Stimulated activated CD4-positive, alpha-beta T cell treated with anti-CD3 and anti-CD28 coated beads, Interleukin-12 subunit alpha, Interleukin-12 subunit beta, amount 100 ng/mL, for 4 hours (primary cell): ENCODE results near the gene CAPZA1.
"Not testable (repeated sequence)": the region's sequence is repeated elsewhere in the genome, so short reads cannot be mapped to it uniquely, and the experiment has no call there.

Experiments used
- DNase-seq: peaks from one replicate; pipeline ENCODE4 v3.0.0-alpha.2; 2020

CAPZA1 gene

DNA sequence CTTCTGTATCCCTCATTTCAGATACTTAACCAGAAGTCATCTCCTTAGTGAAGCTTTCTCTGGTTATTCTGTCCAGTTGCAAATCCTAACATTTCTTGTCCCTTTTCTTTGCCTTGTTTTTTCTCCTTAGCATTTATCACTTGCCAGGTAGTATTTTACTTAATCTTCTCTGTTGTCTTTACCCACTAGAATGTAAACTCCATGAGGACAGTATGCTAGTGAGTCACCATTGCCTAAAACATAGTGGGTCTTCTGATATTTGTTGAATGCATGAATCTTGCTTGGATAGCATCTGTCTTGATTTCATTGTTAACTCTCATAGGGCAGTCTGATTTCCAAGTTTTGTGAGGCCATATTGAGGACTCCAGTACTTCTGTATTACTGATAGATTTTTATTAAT lies 9.6 kb downstream of the CAPZA1 start:
- DNase-seq = no peak

DNA sequence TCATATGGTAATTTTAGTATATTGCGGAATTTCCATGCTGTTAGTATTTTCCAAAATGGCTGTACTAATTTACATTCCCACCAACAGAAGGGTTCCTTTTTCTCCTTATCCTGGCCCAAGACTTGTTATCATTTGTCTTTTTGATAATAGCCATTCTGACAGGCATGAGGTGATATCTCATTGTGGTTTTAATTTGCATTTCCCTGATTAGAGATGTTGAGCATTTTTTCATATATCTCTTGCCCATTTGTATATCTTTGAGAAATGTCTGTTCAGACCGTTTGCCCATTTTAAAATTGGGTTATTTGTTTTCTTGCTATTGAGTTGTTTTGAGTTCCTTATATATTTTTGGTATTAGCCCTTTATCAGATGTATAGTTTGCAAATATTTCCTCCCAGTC lies 14.0 kb downstream of the CAPZA1 start:
- no peak for DNase-seq

DNA sequence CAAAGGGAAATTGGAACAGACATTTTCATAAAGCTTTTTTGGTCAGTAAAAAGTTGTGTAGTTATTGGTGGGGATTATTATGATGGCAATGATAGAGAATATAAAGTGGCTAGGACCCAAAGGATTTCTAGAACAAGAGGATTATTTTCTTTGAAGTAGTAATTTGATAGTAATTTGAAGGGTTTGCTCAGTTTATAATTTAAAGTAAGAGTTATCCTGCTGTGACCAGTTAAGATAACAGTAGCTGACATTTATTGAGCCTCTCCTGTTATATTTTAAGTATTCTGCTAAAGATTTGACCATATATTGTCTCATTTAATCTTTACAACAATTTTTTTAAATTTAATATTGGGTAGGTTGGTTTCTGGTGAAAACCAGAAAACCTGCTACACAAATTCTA lies 14.7 kb downstream of the CAPZA1 start:
- no peak for DNase-seq

DNA sequence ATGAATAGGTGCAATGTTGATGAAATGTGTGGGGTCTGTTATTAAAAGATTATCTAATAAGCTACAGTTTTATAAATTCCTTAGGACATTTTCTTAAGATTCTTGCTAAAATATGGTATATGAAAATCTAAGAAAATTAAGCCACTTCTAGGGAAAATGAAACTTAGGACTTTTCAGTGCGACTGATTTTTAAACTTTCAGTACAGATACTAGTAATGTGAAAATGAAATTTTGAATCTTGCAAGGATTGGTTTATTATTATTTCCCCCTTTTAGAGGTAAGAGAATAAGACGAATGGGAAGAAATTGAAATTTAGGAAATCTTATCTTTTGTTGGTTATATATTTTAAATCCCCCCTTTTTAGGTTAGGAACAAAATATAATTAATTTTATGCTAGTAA lies 16.4 kb downstream of the CAPZA1 start:
- no peak for DNase-seq

DNA sequence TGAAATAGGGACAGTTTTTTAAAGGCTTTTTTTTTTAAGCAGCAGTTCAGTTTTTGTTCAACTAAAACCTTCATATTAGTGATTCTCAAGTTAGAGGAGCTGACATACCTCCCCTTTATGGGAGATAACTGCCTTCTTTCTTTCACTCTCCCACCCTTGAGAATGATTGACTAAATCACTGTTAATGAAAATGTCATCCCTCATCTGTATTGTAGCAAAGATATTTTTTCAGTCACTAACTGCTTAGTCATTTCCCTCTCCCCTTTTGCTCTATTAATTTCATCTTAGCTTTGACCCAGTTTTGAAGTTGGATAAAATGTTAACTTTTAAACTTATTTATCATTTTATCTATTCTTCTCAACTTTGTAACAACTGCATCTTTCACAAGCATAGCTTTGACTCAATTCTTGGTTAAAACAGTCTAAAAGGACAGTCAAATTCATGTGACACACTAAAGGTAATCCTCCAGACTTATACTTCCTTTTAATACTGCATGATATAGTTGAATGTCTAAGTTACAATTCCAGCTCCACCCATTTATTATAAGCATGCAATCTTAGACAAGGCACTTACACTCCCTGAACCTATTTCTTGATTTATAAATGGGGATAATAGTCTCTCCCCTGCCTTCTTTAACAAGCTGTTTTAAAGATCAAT lies 17.1 kb downstream of the CAPZA1 start:
- no peak for DNase-seq

DNA sequence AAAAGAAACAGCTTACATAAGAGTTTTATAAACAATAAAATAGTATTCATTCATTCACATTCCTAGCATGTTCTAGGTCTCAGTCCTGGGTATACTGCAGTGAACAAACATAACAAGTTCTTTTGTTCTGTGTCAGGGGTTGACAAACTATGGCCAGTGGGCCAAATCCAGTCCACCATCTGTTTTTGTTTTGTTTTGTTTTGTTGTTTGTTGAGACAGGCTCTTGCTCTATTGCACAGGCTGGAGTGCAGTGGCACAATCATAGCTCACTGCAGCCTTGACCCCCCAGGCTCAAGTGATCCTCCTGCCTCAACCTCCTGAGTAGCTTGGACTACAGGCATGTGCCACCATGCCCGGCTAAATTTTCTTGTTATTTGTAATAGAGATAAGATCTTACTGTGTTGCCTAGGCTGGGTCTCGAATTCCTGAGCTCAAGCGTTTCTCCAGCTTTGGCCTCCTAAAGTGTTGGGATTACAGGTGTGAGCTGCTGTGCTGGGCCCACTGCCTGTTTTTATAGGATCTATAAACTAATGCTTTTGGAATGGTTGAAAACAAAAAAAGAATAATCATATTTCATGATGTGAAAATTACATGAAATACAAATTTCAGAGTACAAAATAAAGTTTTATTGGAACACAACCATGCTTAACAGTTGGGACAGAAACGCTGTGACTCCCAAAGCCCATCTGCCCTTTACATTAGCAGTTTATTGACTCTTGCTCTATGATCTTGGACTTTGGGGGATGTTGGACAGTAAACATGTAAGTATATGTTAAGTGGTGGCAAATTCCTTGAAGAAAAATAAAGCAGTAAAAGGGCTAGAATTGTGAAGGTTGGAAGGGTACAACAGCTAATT lies 17.9 kb downstream of the CAPZA1 start:
- DNase-seq = no peak

DNA sequence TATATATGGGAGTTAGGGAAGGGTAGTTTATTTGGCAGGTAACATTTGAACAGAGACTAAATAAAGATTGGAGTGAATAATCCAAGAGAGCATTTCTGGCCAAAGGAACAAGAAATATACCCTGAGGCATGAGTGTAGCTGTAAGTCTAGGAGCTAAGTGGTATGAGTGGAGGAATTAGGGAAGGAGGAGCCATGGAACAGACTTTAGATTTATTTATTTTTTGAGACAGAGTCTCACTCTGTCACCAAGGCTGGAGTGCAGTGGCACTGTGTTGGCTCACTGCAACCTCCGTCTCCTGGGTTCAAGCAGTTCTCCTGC lies 18.4 kb downstream of the CAPZA1 start:
- no peak for DNase-seq

DNA sequence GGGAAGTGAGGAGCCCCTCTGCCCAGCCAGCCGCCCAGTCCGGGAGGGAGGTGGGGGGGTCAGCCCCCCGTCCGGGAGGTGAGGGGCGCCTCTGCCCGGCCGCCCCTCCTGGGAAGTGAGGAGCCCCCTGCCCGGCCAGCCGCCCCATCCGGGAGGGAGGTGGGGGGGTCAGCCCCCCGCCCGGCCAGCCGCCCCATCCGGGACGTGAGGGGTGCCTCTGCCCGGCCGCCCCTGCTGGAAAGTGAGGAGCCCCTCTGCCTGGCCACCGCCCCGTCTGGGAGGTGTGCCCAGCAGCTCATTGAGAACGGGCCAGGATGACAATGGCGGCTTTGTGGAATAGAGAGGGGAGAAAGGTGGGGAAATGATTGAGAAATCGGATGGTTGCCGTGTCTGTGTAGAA lies 20.8 kb downstream of the CAPZA1 start:
- DNase-seq = not testable (repeated sequence)

DNA sequence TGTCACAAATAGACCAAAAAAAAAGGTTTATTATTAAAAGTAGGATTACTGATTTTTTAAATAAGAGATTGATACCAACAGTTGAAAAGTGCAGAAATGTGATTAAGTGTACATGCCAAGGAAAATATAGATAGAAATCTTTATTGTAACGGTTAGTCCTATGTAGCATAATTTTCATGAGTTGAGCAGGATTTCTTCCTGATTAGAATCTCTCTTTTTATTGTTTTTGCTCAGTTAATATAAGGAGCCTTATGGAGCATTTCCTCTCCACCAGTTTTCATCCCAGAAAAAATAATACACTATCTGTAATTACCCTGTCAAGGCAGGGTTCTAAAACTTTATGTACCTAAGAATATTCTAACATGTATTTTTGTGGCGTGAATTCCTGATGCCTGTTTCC lies 23.4 kb downstream of the CAPZA1 start:
- no peak for DNase-seq

DNA sequence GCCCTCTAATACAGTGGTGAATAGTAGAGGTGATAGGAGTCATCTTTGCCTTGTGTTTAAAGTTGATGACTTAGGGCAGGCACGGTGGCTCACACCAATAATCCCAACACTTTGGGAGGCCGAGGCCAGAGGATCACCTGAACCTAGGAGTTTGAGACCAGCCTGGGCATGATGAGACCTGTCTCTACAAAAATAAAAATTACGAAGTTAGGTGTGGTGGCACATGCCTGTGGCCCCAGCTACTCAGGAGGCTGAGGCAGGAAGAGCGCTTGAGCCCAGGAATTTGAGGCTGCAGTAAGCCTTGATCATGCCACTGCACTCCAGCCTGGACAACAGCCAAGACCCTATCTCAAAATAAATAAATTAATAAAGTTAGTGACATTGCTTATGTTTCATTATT lies 26.6 kb downstream of the CAPZA1 start:
- no peak for DNase-seq

DNA sequence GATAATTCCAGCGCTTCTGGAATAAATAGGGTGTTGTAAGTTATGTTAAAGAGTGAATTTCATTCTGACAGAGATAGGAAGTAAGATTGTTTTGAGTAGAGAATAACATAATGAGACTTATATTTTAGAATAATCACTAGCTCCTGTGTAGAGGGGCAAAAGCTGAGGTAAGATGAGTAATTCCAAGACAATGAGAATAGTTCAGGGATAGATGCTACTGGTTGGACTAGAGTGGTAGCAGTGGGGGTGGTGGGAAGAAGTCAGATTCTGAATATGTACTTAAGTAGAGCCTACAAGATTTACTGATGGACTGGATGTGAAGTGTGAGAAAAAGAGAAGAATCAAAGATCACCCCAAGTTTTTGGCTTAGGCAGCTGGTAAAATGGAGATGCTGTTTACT lies 31.6 kb downstream of the CAPZA1 start:
- DNase-seq = no peak

DNA sequence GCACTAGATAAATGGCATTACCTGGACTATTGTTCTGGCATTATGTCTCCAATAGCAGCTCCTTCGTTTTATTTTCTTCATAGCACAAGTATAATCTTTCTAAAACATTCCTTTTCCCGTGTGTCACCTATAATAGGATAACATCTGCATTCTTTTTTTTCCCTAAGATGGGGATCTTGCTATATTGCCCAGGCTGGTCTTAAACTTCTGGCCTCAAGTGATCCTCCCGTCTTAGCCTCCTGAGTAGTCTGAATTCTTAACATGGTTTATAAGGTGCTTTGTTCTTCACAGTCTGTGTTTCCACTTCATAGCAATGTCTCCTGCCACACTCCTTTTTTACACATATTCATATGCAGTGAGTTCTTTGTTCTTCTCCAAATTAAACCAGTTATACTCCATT lies 46.2 kb downstream of the CAPZA1 start:
- no peak for DNase-seq

DNA sequence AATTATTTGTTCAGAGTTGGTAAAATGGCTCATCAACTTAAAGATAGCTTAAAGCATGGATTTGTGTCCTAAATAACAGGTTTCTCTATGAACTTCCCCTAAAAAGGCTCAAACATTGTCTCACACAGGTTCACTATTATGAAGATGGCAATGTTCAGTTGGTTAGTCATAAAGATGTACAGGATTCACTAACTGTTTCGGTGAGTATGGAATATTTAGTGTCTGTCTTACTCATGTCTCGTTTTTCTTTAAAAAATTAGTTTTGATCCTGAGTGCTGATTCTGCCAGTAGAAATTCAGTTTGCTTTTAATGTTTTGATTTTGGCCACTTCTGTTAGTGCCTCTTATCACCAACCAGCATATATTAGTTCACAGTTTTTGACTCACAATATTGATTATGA lies 47.3 kb downstream of the CAPZA1 start:
- DNase-seq = no peak

DNA sequence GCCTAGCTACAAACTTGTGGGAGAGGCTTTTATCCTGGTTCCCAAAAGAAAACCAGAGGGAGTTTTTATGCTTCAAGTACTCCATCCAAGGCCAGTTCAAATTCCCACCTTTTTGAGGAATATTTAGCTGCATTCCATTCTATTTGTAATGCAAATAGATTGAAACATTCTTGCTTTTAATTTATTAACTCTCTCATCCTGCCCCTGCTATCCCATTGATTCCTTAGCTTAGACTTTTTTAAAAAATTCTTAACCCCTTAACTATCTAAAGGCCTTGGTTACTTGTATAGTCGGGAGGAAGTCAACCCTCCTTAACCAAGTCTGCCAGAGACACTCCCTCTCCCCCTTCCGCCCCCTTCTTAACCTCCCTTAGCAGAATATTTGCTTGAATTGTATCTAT lies 52.4 kb downstream of the CAPZA1 start:
- no peak for DNase-seq

DNA sequence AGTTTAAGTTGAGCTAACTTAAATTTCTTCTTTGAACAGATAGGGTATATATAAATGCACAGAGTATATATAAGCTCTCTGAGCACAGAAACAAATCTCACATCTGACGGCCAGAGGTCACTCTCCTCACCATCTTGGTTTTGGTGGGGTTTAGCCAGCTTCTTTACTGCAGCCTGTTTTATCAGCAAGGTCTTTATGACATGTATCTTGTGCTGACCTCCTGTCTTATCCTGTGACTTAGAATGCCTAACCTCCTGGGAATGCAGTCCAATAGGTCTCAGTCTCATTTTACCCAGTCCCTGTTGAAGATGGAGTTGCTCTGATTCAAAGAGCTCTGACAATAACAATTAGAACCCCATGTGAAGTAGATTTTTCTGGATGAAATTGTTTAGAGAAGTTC lies 53.2 kb downstream of the CAPZA1 start:
- no peak for DNase-seq

DNA sequence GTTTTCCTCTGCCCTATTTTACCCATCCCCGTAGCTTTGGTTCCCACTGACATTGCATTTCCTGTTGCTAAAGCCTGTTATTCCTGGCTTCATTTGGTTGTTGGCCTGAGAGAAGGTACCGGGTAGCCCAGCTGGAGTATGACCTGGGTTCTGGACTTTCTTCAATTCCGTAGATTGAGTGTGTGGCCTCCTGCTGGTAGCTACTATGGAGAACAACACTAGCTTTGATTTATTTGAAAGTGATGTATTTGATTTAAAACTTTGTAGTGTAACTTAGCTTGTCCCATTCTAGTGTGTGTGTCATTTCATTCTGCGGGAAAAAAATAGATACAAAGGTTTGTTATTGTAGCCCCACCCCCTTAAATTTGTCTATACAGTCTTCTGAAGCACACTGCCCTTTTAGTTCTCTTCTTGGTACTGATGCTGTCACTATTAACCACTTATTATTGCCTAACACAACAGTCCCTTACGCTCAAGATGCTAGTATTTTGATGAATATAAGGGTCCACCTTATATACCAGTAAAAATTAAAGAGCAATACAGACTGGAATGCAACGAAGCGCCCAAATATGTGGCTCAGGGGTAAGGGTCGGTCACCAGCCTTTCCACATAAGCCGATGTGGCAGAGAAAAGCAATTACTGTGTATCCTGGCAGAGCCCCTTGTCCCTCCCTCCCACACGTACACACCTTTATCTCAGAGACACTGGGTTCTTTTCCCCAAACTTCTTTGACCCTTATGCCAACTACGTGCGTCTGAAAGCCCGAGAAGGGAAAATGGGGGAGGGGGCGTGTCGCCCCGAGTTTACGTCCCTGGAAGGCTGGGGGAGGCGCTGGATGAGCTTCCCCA lies 54.2 kb downstream of the CAPZA1 start:
- DNase-seq = no peak

DNA sequence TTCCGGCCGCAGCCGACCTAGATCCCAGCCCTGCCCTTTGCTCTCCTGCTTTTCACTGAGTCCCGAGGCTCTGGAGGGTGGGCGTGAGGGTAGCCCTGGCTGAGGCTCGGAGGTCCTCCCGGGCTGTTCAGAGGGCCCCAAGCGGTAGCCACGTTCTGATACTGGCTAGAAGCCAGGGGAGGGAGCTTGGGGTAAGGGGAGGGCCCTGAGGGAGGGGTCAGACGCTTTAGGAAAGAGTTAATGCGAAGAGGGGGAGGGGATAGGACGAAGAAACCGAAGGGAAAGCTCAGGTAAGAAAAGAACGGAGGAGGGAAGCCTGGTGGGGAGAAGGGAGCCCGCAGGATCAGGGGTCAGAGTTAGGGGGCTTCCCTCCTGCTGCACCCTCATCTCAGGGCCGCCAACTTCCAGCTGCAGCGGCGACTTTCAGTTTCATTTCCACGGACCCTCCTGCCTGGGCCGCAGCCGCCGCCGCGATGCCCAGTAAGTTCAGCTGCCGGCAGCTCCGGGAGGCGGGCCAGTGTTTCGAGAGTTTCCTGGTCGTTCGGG lies 54.9 kb downstream of the CAPZA1 start, which contains the start of gene MOV10:
MOV10 (plus strand) TSS at position 220 of the 546 bp plus-strand sequence; CDS start at position 474, 254 bp downstream.
- peak; percentile 34 for DNase-seq

DNA sequence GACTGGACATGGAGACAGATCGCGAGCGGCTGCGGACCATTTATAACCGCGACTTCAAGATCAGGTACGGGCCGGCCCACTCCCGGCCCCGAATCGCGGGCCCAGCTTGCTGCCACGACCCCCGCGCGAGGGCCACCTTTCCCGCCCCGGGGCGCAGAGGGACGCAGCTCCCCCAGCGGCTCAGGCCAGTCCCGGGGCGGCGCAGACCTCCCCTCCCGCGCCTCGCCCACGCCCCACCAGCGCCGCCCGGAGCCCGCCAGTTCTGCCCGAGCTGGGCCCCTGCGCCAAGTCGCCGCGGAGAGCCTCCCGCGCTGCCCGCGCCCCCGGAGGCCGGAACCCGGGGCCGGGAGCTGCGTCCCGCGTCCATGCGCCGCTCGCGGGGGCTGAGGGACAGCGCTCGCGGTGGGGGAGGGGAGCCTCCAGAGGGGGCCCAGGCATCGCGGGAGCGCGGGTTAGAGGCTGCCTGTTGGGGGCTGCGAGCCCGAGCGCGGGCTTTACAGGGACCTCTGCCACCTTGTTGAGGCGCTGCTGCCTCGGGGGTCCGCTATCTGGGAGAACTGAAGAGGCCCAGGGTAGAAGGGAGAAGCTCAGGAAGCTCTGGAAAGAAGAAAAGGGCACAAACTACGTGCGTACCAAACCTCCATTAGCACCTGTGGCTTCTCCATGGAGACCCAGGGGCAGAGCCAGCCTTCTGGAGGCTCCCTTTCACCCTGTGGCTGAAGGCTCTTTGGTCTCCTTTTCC lies 55.5 kb downstream of the CAPZA1 start:
- DNase-seq = peak; percentile 41

DNA sequence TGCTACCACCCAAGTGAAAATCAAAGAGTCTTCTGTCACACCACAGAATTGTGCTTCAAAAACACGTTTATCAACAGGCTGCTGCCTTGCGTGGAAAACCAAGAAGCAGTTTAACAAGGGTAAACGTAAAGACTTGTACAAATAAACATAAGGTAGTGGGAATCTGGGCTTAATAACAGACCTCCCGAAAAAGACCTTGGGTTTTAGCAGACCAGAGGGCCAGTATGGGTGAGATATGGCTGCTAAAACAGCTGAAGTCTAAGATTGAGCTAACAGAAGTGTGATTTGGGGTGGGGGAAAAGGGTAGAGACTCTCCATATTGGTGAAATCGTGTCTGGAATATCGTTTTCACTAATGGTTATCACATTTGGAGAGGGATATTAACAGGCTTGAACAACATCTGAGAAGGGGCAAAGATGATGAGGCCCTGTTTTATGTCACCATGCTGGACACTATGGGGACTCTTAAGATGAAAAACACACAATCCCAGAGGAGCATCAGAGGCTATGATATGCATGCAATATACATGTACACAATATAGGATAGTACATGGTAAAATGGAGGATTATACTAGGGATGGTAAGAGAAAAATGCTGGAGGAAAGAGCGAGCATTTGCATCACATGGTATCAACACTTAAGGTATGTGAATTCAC lies 56.2 kb downstream of the CAPZA1 start:
- no peak for DNase-seq

DNA sequence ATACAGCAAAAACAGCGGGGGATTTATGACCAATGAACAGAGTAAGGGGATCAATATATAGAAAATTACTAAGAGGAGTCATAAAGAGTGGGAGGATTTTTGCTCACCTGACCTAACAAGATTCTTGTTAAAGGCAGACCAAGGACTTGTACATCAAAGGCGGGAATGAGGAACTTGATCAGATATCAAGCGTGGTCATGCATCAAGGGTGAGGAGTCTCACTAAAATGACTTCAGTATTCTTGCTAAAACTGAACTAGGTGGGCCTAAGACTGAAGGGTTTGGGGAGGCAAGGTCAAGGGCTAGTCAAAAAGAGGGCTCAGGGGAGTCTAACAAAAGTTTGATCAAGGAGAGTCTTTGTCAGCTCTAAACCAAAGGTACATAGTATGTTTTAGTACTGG lies 56.9 kb downstream of the CAPZA1 start:
- no peak for DNase-seq

DNA sequence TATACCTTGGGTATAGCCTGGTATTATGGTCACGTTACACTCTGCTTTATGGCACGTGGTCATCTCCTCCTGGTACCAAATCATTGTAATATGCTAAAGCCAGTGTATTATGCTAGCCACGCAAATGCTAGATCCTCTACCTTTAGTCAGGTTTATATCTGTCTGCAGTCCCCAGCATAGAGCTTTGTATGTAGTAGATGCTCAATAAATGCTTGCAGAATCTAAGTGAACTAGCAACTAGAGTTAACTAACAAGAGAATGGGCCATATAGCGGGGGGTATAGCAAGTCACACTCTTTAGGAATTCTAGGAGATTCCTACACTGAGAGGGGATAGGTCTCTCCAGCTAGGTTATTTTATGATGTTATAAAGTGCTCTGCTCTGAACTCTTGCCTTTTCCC lies 57.9 kb downstream of the CAPZA1 start:
- DNase-seq = no peak

DNA sequence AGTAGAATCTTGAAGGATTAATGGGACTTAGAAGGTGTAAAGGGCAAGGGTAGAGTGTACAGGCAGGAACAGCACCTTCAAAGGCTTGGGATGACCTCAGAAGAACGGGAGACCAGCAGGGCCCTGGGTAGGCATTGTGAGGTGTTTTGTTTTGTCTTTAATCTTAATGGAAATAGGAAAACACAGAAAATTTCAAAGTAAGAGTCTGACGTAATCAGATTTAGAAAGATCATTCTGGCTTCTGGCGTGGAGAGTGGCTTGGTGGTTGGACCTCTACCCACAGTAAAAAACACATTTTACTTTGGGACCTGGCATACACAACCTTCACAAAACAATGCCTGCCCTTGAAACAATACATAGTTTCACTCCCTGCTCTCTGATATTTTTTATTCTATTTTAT lies 59.0 kb downstream of the CAPZA1 start:
- DNase-seq = no peak
